ENCODE results near the gene RUNX3.

The RUNX3 gene

GRCh38 chr1:24878775-24879742 is 51.0 kb downstream of the RUNX3 start:
- FAIRE-seq, result no peak

GRCh38 chr1:24878045-24878444 is 52.0 kb downstream of the RUNX3 start:
- FAIRE-seq, result no peak

- no peak for FAIRE-seq
These were observed 54.0 kb downstream of the RUNX3 start for GRCh38 chr1:24875991-24876506.

GRCh38 chr1:24875257-24875656 is 54.8 kb downstream of the RUNX3 start:
- no peak for FAIRE-seq

- FAIRE-seq, result no peak
These were observed 55.4 kb downstream of the RUNX3 start for GRCh38 chr1:24874611-24875234.

- no peak for FAIRE-seq
These were observed 56.0 kb downstream of the RUNX3 start for GRCh38 chr1:24874056-24874455.

GRCh38 chr1:24873148-24873547 is 56.9 kb downstream of the RUNX3 start:
- no peak for FAIRE-seq

- no peak for FAIRE-seq
These were observed 57.8 kb downstream of the RUNX3 start for GRCh38 chr1:24872061-24872850.

- FAIRE-seq, result no peak
These were observed 58.7 kb downstream of the RUNX3 start for GRCh38 chr1:24871306-24871901.

- no peak for FAIRE-seq
These were observed 59.4 kb downstream of the RUNX3 start for GRCh38 chr1:24870551-24871195.

- no peak for FAIRE-seq
These were observed 61.8 kb downstream of the RUNX3 start for GRCh38 chr1:24868016-24868875.

- FAIRE-seq, result no peak
These were observed 62.8 kb downstream of the RUNX3 start for GRCh38 chr1:24867084-24867870.

GRCh38 chr1:24866211-24867083 is 63.6 kb downstream of the RUNX3 start:
- no peak for FAIRE-seq

GRCh38 chr1:24865587-24865986 is 64.5 kb downstream of the RUNX3 start:
- FAIRE-seq, result no peak

- no peak for FAIRE-seq
These were observed 64.9 kb downstream of the RUNX3 start for GRCh38 chr1:24865168-24865567.

GRCh38 chr1:24864370-24864777 is 65.7 kb downstream of the RUNX3 start:
- FAIRE-seq, result no peak

- FAIRE-seq, result no peak
These were observed 67.1 kb downstream of the RUNX3 start for GRCh38 chr1:24862775-24863483.
